Stimulated activated CD4-positive, alpha-beta T cell treated with anti-CD3 and anti-CD28 coated beads, Interleukin-2, amount 100 ng/mL, for 48 hours (primary cell): ENCODE results near the gene CEP290.
A peak's percentile ranks its signal among the peaks of the same experiment; 100 is the strongest.
"Not testable (repeated sequence)": the region's sequence is repeated elsewhere in the genome, so short reads cannot be mapped to it uniquely, and the experiment has no call there.

Experiments used
- DNase-seq, 2 donors: peaks; one replicate each; pipeline ENCODE4 v3.0.0-alpha.2; 2020

Gene CEP290

GRCh38 chr12:88144037-88144436 is 2.1 kb upstream of the CEP290 start:
- DNase-seq, result no peak

- DNase-seq, result peak in 1 of 2 donors; percentile 9
These were observed 713 bp upstream of the CEP290 start for GRCh38 chr12:88142610-88142991.

- no peak for DNase-seq
These were observed 489 bp downstream of the CEP290 start for GRCh38 chr12:88141425-88141773.

- not testable (repeated sequence) for DNase-seq
These were observed 2.2 kb downstream of the CEP290 start for GRCh38 chr12:88139711-88140110.

- DNase-seq, result not testable (repeated sequence)
These were observed 8.7 kb downstream of the CEP290 start for GRCh38 chr12:88133181-88133580.

GRCh38 chr12:88132392-88132791 is 9.5 kb downstream of the CEP290 start:
- no peak for DNase-seq

- no peak for DNase-seq
These were observed 14.0 kb downstream of the CEP290 start for GRCh38 chr12:88127855-88128254.

- DNase-seq, result no peak
These were observed 14.8 kb downstream of the CEP290 start for GRCh38 chr12:88127099-88127498.

GRCh38 chr12:88122666-88123065 is 19.2 kb downstream of the CEP290 start:
- DNase-seq, result no peak

GRCh38 chr12:88113871-88114270 is 28.0 kb downstream of the CEP290 start:
- no peak for DNase-seq

- no peak for DNase-seq
These were observed 30.7 kb downstream of the CEP290 start for GRCh38 chr12:88111074-88111652.

- no peak for DNase-seq
These were observed 33.9 kb downstream of the CEP290 start for GRCh38 chr12:88108021-88108420.

GRCh38 chr12:88093573-88093972 is 48.3 kb downstream of the CEP290 start:
- no peak for DNase-seq

- DNase-seq, result no peak
These were observed 49.1 kb downstream of the CEP290 start for GRCh38 chr12:88092771-88093170.

- no peak for DNase-seq
These were observed 57.7 kb downstream of the CEP290 start for GRCh38 chr12:88084210-88084609.

- DNase-seq, result no peak
These were observed 58.3 kb downstream of the CEP290 start for GRCh38 chr12:88083634-88084033.

- DNase-seq, result no peak
These were observed 60.6 kb downstream of the CEP290 start for GRCh38 chr12:88081247-88081646.

GRCh38 chr12:88067301-88067700 is 74.6 kb downstream of the CEP290 start:
- no peak for DNase-seq

- no peak for DNase-seq
These were observed 78.5 kb downstream of the CEP290 start for GRCh38 chr12:88063375-88063774.

GRCh38 chr12:88062474-88062873 is 79.4 kb downstream of the CEP290 start:
- no peak for DNase-seq

GRCh38 chr12:88058719-88059077 is 83.2 kb downstream of the CEP290 start:
- DNase-seq, result no peak

- DNase-seq, result no peak
These were observed 83.7 kb downstream of the CEP290 start for GRCh38 chr12:88057994-88058718.

- DNase-seq, result no peak
These were observed 85.3 kb downstream of the CEP290 start for GRCh38 chr12:88056571-88056970.

- DNase-seq, result no peak
These were observed 89.2 kb downstream of the CEP290 start for GRCh38 chr12:88052686-88053085.

- no peak for DNase-seq
These were observed 97.9 kb downstream of the CEP290 start for GRCh38 chr12:88044035-88044434.
